ENCODE data around the gene TAPT1. TPM values are rescaled to one million over a fixed set of nuclear protein-coding genes. Genes with fewer than 3 reads are reported as not detected.

Gene TAPT1
- total RNA-seq, 1 donor from 2014 or later: 23.0 TPM

GRCh38 chr4:16111533-16111932 lies 114.7 kb downstream of the TAPT1 start:
- no peaks in the 10 kb centered on the region for H3K4me1 Mint-ChIP-seq (ENCODE audit: low read depth)
- H3K4me3 Mint-ChIP-seq (ENCODE audit: unreplicated experiment): no peak overlapping the region
- no peaks in the 10 kb centered on the region for H3K36me3 Mint-ChIP-seq (ENCODE audit: low read depth)
- no peak for DNase-seq (ENCODE audit: low spot score)
- no peak overlapping the region for H3K27ac Mint-ChIP-seq (ENCODE audit: unreplicated experiment)
- peaks cover 55% of the 10 kb centered on the region for H3K27me3 Mint-ChIP-seq (ENCODE audit: low read depth)
- no peak for TF ChIP-seq CTCF (IDR thresholded peaks at IDR 0.05)
- H3K9me3 Mint-ChIP-seq (ENCODE audit: low read depth): no peaks in the 10 kb centered on the region

- H3K4me3 Mint-ChIP-seq (ENCODE audit: unreplicated experiment): no peak overlapping the region
- no peaks in the 10 kb centered on the region for H3K9me3 Mint-ChIP-seq (ENCODE audit: low read depth)
Observed at GRCh38 chr4:16110661-16111290, 115.5 kb downstream of the TAPT1 start.

More at GRCh38 chr4:16110661-16111290, 115.5 kb downstream of the TAPT1 start:
- DNase-seq (ENCODE audit: low spot score): no peak
- Mint-ChIP-seq H3K36me3 (ENCODE audit: low read depth) (no peaks in the 10 kb centered on the region), H3K27me3 (ENCODE audit: low read depth) (peaks cover 52% of the 10 kb centered on the region), H3K4me1 (ENCODE audit: low read depth) (no peaks in the 10 kb centered on the region), H3K27ac (ENCODE audit: unreplicated experiment) (no peak overlapping the region)
- TF ChIP-seq CTCF (IDR thresholded peaks at IDR 0.05): no peak

Other genes with a start within 250 kb of the TAPT1 start
- gene PROM1, start 142.4 kb downstream of the TAPT1 start, total RNA-seq: 0.10 TPM in 1 of 3 replicates, not detected in the others